Measurements from ENCODE around the gene TMED6.
A peak's percentile ranks its signal among the peaks of the same experiment; 100 is the strongest.

TMED6 gene

DNA sequence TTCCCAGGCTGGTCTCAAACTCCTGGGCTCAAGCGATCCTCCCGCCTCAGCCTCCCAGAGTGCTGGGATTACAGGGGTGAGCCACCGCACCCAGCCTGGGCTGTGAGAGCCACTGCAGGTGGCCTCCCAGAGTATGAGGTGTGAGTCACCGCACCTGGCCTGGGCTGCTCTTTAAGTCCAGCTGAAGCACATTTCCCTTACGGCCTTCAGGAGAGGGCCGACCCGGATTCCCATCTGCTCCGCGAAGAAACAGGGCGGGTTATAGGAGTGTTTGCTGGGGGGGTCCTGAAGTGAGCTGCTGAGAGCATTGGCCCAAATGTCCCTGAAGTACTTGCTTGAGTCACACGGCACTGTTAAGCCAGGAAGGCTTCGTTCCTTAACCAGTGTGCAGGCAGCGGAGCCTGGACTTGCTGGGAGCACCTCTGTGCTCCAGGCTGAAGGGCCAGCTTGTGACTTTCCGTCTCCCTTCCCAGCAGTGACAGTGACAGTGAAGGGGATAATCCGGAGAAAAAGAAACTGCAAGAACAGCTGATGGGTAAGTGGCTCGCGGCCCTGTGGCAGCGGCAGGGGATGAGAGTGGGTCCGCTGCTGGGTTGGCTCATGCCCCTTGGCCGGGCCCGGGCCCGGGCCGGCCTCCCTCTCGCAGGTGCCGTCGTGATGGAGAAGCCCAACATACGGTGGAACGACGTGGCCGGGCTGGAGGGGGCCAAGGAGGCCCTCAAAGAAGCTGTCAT, 33.2 kb downstream of the TMED6 start:
- no peak for DNase-seq (ENCODE audit: low spot score)
- in situ Hi-C loops (cut with MboI; ENCODE audit: low pct_unique_long_range_greater_than_20kb, low sequenced_read_pairs, unreplicated experiment) = no loop called here
- TF ChIP-seq, protein P1, sequence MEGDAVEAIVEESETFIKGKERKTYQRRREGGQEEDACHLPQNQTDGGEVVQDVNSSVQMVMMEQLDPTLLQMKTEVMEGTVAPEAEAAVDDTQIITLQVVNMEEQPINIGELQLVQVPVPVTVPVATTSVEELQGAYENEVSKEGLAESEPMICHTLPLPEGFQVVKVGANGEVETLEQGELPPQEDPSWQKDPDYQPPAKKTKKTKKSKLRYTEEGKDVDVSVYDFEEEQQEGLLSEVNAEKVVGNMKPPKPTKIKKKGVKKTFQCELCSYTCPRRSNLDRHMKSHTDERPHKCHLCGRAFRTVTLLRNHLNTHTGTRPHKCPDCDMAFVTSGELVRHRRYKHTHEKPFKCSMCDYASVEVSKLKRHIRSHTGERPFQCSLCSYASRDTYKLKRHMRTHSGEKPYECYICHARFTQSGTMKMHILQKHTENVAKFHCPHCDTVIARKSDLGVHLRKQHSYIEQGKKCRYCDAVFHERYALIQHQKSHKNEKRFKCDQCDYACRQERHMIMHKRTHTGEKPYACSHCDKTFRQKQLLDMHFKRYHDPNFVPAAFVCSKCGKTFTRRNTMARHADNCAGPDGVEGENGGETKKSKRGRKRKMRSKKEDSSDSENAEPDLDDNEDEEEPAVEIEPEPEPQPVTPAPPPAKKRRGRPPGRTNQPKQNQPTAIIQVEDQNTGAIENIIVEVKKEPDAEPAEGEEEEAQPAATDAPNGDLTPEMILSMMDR (IDR thresholded peaks at IDR 0.05; ENCODE audit: extremely low read depth, insufficient read depth, missing control alignments) = no peak

DNA sequence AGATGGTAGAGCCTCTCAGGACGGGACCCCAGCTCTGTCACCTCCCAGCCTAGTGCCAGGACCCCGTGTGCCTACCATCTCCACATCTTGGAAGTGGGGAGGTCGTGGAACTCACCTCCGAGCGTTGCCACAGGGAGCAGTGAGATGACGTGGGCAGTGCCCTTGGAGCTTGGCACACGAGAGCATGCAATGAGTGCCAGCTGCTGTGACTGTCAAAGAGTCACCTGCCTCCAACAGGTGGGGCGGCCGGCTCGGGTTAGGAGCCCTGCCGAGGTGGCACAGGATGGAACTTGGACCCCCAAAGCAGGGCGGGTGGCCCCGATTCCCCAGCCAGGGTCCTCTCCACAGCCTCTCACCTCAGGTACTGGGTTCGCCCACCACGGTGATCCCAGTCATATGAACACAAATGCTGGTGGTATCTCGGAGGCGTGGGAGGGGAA, 35.0 kb downstream of the TMED6 start:
- TF ChIP-seq, protein P1 (IDR thresholded peaks at IDR 0.05; ENCODE audit: extremely low read depth, insufficient read depth, missing control alignments) = no peak
- in situ Hi-C loops (cut with MboI; ENCODE audit: low pct_unique_long_range_greater_than_20kb, low sequenced_read_pairs, unreplicated experiment) = no loop called here
- DNase-seq (ENCODE audit: low spot score) = no peak

DNA sequence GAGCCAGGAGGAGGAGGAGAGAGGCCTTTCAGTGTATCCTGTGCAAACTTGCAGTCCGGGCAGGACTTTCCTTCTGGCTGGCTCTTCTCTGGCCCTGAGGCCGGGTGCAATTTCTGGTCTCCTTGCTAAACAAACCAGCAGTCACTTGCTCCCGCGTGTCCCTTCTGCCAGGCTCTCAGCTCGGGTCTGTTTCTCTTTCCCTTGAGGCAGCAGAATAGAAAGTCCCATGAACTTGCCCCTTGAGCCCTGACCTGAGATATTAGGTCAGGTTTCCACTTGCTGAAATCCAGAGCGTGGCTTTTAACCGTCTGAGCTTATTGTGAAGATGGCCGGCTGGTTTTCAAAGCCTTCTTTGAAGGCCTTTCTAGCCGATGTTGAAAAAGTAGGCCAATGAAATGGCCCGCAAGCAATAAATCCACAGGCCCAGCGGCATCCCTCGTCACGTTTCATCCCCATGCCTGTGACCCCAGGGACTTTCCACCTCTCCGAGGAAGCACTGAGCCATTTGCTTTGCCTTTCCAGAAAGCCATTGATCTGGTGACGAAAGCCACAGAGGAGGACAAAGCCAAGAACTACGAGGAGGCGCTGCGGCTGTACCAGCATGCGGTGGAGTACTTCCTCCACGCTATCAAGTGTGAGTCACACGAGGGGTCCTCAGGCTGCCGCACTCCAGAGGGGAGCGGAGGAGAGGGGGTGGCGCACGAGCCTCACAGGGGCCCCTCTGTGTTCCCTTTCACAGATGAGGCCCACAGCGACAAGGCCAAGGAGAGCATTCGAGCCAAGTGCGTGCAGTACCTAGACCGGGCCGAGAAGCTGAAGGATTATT, 35.9 kb downstream of the TMED6 start:
- TF ChIP-seq, protein P1 (IDR thresholded peaks at IDR 0.05; ENCODE audit: extremely low read depth, insufficient read depth, missing control alignments) = no peak
- in situ Hi-C loops (cut with MboI; ENCODE audit: low pct_unique_long_range_greater_than_20kb, low sequenced_read_pairs, unreplicated experiment) = no loop called here
- no peak for DNase-seq (ENCODE audit: low spot score)

DNA sequence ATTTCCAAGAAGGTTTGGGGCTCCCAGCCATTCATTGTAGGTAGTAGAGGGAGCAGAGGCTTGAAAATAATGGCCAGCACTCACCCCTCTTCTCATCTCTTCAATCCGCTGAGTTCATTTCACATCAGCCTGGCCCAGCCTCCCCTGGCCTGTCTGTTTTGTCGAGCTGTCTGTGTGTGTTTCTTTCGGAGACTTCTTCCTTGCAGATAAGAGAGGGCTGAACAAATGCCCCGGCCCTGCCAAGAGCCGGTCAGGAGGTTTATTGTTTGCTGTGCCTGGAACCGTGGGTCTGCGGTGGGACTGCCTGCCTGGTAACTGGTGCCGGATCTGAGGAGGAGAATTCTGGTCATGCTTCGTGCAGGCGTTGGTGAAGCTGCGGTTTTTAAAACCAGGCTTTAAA, 37.1 kb downstream of the TMED6 start:
- TF ChIP-seq, protein P1 (IDR thresholded peaks at IDR 0.05; ENCODE audit: extremely low read depth, insufficient read depth, missing control alignments) = no peak
- no peak for DNase-seq (ENCODE audit: low spot score)
- in situ Hi-C loops (cut with MboI; ENCODE audit: low pct_unique_long_range_greater_than_20kb, low sequenced_read_pairs, unreplicated experiment) = no loop called here

DNA sequence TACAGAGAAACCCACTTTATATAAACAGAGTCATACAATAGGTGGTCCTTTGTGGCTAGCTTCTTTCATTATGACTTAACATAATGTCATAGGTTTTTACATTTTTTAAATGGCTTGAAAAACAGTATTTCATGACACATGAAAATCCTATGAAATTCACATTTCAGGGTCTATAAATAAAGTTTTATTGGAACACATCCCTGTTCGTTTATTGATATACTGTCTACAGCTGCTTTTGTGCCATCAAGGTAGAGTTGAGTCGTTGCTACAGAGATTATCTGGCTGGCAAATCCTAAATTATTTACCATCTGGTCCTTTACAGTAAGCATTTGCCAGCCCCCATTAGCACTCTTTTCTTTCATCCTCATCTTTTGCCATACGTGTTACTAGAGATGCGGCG, 38.1 kb downstream of the TMED6 start:
- in situ Hi-C loops (cut with MboI; ENCODE audit: low pct_unique_long_range_greater_than_20kb, low sequenced_read_pairs, unreplicated experiment) = no loop called here
- DNase-seq (ENCODE audit: low spot score) = no peak
- TF ChIP-seq, protein P1 (IDR thresholded peaks at IDR 0.05; ENCODE audit: extremely low read depth, insufficient read depth, missing control alignments) = no peak

DNA sequence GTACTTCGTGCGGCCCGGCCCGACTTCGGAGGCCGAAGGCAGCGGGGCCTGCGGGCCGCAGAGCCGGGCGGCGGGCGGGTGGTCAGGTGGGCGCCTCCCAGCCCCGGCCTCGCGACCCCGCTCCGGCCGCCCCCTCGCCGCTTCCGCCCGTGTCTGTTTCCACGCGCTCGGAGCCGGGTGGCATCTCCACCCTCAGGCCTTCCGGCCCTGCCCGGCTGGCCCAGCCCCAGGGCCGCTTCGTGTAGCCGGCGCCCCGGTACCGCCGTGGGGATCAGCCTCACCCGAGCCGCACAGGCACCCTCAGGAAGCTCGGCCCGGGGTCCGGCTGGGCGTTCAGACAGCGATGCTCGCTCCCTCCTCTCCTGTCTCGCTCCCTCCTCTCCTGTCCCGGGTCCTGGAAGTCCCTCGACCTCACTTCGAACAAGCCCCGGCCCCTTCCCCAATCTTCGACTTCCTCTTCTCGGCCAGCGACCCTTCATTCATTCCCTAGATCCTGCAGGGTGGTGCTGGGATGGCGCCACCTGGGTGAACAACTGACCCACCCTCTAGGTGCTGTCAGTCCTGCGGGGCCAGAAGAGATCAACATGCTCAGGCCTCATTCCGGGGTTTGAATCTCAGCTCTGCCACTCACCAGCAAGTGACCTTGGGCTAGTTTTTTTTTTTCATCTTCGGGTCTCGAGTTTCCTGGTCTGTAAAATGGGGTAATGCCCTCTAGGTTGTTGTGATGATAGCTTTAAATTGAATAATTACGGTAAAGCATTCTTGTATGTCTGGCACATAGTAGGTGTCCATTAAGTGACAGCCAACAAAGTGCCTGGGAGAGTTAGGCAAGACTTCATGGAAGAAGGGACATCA, 39.8 kb downstream of the TMED6 start:
- in situ Hi-C loops (cut with MboI; ENCODE audit: low pct_unique_long_range_greater_than_20kb, low sequenced_read_pairs, unreplicated experiment) = no loop called here

More for the DNA sequence above, 39.8 kb downstream of the TMED6 start:
- peak; percentile 62 for DNase-seq (ENCODE audit: low spot score)
- TF ChIP-seq, protein P1 (IDR thresholded peaks at IDR 0.05; ENCODE audit: extremely low read depth, insufficient read depth, missing control alignments) = peak; percentile 21

Data from GM13977 (cell line).